GM18499 (cell line): ENCODE measurements around the gene SLC38A8.

ENCODE experiments used
- ATAC-seq: cut with Tn5 transposase; IDR thresholded peaks from one replicate; pipeline ENCODE4 v1.9.1; 2021; ENCODE audit warnings: moderate number of reproducible peaks; ENCODE audit not compliant: insufficient read depth, unreplicated experiment

SLC38A8 gene

GRCh38 chr16:84004442-84004841 is 38.2 kb downstream of the SLC38A8 start:
- no peak for ATAC-seq

DNA sequence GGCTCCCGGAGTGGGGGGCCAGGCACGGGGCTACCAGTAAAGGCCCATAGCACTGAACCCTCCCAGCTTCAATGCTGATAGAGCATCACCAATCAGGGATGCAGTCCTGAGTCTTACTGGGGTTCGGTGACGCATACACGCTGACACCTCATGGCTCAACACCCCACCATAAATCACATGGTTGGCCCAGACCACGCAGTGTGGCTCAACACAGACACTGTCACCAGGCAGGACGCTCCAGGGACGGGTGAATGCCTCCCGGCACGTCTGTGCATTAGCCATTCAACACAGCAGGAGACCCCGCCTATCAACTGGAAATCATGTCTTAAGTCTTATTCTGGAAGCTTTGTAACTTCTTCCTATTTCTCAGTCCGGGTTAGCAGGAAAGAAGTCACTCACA is 39.6 kb downstream of the SLC38A8 start:
- ATAC-seq: no peak

DNA sequence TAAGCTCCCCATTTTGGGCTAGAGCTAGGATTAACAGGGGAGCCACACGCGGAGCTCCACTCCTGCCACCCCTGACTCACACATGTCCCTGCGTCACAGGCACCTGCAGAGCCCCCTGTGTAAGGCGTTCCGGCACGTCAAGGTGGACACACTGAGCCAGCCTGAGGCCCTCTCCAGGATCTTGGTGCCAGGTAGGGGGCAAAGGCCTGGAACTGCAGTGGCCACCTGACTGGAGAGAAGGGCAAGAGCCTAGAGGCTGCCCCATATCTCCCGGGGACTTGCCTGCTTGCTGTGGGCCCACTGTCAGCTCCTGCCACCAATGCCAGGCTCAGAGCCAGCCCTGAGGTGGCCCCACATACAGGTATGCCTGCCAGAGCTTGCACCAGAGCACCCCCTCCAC is 40.9 kb downstream of the SLC38A8 start:
- no peak for ATAC-seq

DNA sequence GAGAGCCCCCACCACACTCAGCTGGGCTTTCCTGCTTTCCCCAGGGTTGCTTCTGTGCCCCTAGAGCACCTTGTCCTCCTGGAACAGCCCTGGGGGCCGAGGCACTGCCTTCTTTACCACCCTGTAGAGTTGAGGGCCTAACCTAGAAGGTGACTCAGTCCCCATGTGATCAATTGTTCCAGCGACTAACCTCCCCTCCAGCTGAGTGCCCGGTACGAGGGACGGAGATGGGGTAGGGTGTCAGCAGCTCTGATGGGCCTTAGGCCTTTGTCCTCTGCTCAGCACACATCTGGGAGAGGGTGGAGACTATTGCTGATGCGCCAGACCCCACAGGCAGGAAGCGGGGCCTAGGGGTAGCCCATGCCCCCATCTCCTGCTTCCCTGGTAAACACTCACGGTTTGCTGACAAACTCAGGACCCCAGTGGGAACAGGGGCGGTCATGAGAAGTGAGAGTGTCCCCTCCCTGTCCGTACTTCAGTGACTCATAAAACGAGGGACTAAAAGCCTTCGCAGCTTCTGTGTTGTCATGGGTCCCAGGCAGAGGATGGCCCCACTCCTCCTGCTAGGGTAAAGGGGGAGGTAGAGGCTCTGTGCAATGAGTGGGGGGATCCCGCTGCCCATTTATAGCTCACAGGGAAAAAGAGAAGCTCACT is 41.5 kb downstream of the SLC38A8 start:
- no peak for ATAC-seq

DNA sequence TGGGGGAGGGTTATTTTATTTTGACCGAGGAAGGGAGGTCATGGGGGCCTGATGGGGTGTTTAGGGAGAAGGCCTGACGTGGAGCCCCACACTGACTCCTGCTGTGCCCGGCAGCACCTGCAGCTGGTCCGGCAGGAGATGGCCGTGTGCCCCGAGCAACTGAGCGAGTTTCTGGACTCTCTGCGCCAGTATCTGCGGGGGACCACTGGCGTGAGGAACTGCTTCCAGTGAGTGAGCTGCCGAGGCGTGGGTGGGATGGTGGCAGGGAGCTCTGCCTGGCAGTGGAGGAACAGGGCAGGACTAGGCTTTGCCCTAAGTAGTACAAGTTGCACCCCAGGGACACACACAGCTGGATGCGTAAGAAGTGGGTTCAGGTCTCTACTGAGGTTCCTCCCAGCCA is 44.5 kb downstream of the SLC38A8 start:
- ATAC-seq: no peak

DNA sequence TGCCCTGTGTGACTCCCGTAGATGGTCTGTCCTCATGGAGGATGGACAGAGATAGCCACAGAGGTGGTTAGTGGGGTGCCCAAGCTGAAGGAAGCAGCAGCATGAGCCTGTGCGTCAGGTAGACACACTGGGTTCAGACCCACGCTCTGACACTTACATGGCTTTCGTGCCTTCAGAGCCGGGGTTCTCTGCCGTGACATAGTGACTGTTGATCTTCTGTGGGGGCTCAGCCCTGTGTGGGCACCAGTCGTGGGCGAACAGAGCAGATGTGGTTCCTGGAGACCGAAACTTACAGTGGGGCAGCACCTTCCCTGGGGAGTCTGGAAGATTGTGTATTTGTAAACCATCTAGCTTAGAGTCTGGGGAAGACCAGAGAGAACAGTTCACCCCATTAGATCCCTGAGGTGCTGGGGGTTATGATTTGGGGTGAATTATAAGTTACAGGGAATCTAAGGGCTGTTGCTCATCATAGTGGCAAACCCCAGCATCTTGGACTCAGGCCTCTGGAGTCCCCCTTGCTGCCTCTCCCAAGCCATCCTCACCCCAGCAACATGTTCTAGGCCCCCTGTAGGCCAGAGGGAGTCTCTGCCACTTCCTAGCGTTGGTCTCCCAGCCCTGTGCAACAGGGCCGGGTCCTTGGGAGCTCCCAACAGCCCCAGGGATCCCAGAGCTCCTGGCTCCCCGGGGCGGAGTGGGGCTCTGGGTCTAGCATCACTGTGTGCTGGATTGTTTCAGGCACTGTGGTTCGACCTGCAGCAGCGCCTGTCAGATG is 45.9 kb downstream of the SLC38A8 start:
- ATAC-seq: no peak

DNA sequence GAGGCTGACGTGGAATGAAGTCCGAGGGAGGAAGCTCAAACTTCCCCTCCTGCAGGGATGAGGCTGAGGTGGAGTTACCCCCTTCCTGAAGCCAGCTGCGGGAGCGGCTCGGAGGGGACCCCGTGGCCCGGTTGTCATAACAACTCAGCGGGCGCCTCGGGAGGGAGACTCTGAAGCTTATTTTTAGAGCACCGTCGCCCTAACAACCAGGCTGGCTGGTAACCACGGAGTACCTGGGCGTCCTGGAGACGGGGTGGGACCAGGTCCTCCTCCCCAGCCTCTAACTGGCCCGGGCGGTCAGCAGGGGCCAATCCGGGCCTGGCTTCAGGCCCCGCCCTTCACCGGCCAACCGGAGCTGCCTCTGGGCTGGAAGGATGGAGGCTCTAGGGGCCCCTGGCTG is 46.8 kb downstream of the SLC38A8 start:
- no peak for ATAC-seq

GRCh38 chr16:83994703-83995102 is 47.9 kb downstream of the SLC38A8 start:
- ATAC-seq: no peak

- no peak for ATAC-seq
Observed at GRCh38 chr16:83994087-83994486, 48.5 kb downstream of the SLC38A8 start.

DNA sequence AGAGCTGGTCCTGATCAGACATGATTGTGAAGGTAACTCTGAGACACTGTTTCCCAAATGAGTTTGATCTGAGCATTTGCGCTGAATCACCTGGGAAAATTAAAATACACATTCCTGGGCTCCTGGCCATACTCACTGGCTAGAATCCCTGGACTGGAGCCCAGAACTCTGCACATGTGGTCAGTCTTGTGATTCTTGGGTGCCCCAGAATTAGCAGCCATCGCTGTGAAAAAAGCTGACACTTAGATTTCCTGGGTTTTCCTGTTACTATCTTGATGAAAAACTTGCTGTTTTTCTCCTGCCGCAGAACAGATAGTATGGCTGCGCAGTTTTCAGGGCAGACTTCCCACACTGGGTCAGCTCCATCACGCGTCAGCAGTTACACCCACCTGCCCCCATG is 50.0 kb downstream of the SLC38A8 start:
- ATAC-seq: no peak

DNA sequence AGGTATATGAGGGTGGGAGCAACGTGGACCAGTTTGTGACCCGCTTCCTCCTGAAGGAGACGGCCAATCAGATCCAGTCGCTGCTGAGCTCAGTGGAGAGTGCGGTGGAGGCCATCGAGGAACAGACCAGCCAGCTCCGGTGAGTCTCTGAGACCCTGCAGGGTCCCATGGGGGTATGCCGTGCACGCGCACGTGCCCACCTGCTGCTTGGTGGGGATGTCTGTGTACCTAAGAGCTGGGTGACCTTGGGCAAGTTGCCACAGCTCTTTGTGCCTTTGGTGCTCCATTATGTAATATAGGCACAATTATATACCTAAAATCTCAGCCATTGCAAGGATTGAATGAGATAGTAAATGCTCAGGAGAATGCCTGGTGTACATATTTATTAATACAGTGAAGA is 52.1 kb downstream of the SLC38A8 start:
- no peak for ATAC-seq

GRCh38 chr16:83989300-83989699 is 53.3 kb downstream of the SLC38A8 start:
- ATAC-seq: no peak

GRCh38 chr16:83983491-83983890 is 59.1 kb downstream of the SLC38A8 start:
- no peak for ATAC-seq

- ATAC-seq: no peak
Observed at GRCh38 chr16:83981799-83982198, 60.8 kb downstream of the SLC38A8 start.

- ATAC-seq: no peak
Observed at GRCh38 chr16:83980794-83981193, 61.8 kb downstream of the SLC38A8 start.

- ATAC-seq: no peak
Observed at GRCh38 chr16:83979441-83979840, 63.2 kb downstream of the SLC38A8 start.

DNA sequence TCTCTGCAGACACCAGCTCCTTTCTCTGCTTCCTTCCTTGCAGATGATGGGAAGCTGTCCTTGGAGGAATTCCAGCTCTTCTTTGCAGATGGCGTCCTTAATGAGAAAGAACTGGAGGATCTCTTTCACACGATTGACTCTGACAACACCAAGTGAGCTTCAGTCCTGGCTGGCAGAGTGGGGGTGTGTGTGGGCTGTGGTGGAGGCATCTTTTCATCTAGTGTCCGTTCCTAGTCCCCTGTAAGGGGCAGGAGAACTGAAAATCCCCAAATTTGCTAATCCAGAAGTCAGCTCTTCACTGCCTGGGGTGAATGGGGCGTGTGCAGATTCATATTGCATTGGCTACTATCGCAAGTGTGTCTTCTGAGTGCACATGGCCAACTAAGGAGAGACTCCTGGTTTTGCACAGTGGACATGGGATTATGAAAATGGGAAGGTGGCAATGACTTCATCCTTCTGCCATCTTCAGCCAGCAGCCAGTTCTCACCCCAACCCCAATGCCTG is 64.1 kb downstream of the SLC38A8 start:
- ATAC-seq: no peak

DNA sequence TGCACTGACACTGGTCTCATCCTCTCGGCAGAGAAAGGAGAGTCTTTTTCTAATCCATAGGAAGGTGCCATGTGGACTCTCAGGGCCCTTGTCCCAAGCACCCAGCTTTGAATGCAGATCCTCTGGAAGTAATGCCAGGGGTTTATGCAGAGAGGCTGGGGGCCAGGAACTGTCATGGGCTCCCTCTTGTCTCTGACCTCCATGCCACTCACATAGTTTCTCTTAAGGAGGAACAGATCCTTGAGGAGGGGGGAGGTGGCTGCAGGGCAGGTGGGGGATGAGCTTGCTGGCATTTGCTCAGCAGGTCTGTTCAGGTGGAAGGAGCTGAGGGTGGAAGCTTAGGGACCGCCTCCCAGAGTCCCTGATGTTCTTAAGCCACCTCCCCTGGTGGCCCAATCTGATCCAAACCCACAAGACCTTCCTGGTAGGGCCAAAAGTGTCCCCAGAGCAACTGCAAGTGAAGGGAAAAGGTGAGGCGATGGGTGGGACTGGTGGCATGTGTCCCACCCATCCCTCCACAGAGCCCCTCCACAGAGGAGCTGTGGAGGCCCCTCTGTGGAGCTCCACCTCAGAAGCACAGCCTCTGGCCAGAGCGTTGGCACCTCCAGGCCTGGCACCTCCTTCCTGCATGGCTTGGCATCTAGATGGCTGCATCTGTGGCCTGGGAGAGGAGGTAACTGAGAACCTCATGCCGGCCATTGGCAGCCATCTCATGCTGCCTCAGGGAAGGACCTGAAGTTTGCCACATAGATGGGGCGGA is 65.4 kb downstream of the SLC38A8 start:
- ATAC-seq: no peak

- ATAC-seq: no peak
Observed at GRCh38 chr16:83975590-83976260, 66.9 kb downstream of the SLC38A8 start.

- ATAC-seq: no peak
Observed at GRCh38 chr16:83974475-83974874, 68.1 kb downstream of the SLC38A8 start.
